ENCODE data around the gene ZNHIT3.
"Not testable (repeated sequence)": the region's sequence is repeated elsewhere in the genome, so short reads cannot be mapped to it uniquely, and the experiment has no call there.

ZNHIT3 gene

GRCh38 chr17:36506249-36506826 is 19.9 kb downstream of the ZNHIT3 start:
- no peaks in the 10 kb centered on the region for H3K79me2 ChIP-seq (ENCODE audit: insufficient read depth, low read length)
- TF ChIP-seq EZH2 (IDR thresholded peaks at IDR 0.05; ENCODE audit: borderline replicate concordance, low read depth, low read length, severe bottlenecking) (no peak), CTCF (IDR thresholded peaks at IDR 0.05; ENCODE audit: borderline replicate concordance, extremely low read depth, low read length, poor library complexity, severe bottlenecking) (no peak)
- no peak overlapping the region for H2AFZ ChIP-seq (ENCODE audit: low read depth, low read length)
- no peaks in the 10 kb centered on the region for H3K27me3 ChIP-seq (ENCODE audit: insufficient read depth, low read length, poor library complexity)
- ATAC-seq (ENCODE audit: insufficient read depth, low read depth) (no peak), DNase-seq (no peak)
- peaks cover 8% of the 10 kb centered on the region; the same call in 1 of the 2 replicates for H4K20me1 ChIP-seq (ENCODE audit: insufficient read depth, low read length)
- H3K27ac ChIP-seq (ENCODE audit: low read length) = no peak overlapping the region
- peaks cover 97% of the 10 kb centered on the region for H3K36me3 ChIP-seq (ENCODE audit: insufficient read depth, low read length)
- no peak overlapping the region for H3K9ac ChIP-seq (ENCODE audit: low read depth, low read length)
- H3K4me2 ChIP-seq (ENCODE audit: insufficient read depth, low read length) = no peak overlapping the region
- no peaks in the 10 kb centered on the region for H3K9me3 ChIP-seq (ENCODE audit: insufficient read depth, low read length, severe bottlenecking)
- no peak overlapping the region for H3K4me3 ChIP-seq (ENCODE audit: low read depth in 1 of 2, low read length in 2 of 2)
- no peaks in the 10 kb centered on the region for H3K4me1 ChIP-seq (ENCODE audit: insufficient read depth, low read length)

GRCh38 chr17:36506831-36507230 is 20.4 kb downstream of the ZNHIT3 start:
- H3K4me3 ChIP-seq (ENCODE audit: low read depth in 1 of 2, low read length in 2 of 2) = no peak overlapping the region
- ATAC-seq (ENCODE audit: insufficient read depth, low read depth) = no peak
- peaks cover 97% of the 10 kb centered on the region for H3K36me3 ChIP-seq (ENCODE audit: insufficient read depth, low read length)
- TF ChIP-seq CTCF (IDR thresholded peaks at IDR 0.05; ENCODE audit: borderline replicate concordance, extremely low read depth, low read length, poor library complexity, severe bottlenecking) = no peak
- TF ChIP-seq EZH2 (IDR thresholded peaks at IDR 0.05; ENCODE audit: borderline replicate concordance, low read depth, low read length, severe bottlenecking) = no peak
- H3K9me3 ChIP-seq (ENCODE audit: insufficient read depth, low read length, severe bottlenecking) = no peaks in the 10 kb centered on the region
- peaks cover 8% of the 10 kb centered on the region; the same call in 1 of the 2 replicates for H4K20me1 ChIP-seq (ENCODE audit: insufficient read depth, low read length)
- no peak overlapping the region for H3K27ac ChIP-seq (ENCODE audit: low read length)
- no peaks in the 10 kb centered on the region for H3K4me1 ChIP-seq (ENCODE audit: insufficient read depth, low read length)
- no peaks in the 10 kb centered on the region for H3K79me2 ChIP-seq (ENCODE audit: insufficient read depth, low read length)
- no peak overlapping the region for H3K9ac ChIP-seq (ENCODE audit: low read depth, low read length)
- DNase-seq = no peak
- H3K4me2 ChIP-seq (ENCODE audit: insufficient read depth, low read length) = no peak overlapping the region
- no peaks in the 10 kb centered on the region for H3K27me3 ChIP-seq (ENCODE audit: insufficient read depth, low read length, poor library complexity)
- no peak overlapping the region for H2AFZ ChIP-seq (ENCODE audit: low read depth, low read length)

- Histone ChIP-seq H2AFZ (ENCODE audit: low read depth, low read length) (no peak overlapping the region), H3K4me3 (ENCODE audit: low read depth in 1 of 2, low read length in 2 of 2) (no peak overlapping the region), H3K79me2 (ENCODE audit: insufficient read depth, low read length) (no peaks in the 10 kb centered on the region), H3K4me2 (ENCODE audit: insufficient read depth, low read length) (no peak overlapping the region), H3K27me3 (ENCODE audit: insufficient read depth, low read length, poor library complexity) (no peaks in the 10 kb centered on the region), H3K4me1 (ENCODE audit: insufficient read depth, low read length) (no peaks in the 10 kb centered on the region), H3K36me3 (ENCODE audit: insufficient read depth, low read length) (peaks cover 96% of the 10 kb centered on the region), H3K9ac (ENCODE audit: low read depth, low read length) (no peak overlapping the region), H3K9me3 (ENCODE audit: insufficient read depth, low read length, severe bottlenecking) (no peaks in the 10 kb centered on the region), H3K27ac (ENCODE audit: low read length) (no peak overlapping the region), H4K20me1 (ENCODE audit: insufficient read depth, low read length) (peaks cover 8% of the 10 kb centered on the region; the same call in 1 of the 2 replicates)
- DNase-seq (no peak), ATAC-seq (ENCODE audit: insufficient read depth, low read depth) (no peak)
- TF ChIP-seq EZH2 (IDR thresholded peaks at IDR 0.05; ENCODE audit: borderline replicate concordance, low read depth, low read length, severe bottlenecking) (no peak), CTCF (IDR thresholded peaks at IDR 0.05; ENCODE audit: borderline replicate concordance, extremely low read depth, low read length, poor library complexity, severe bottlenecking) (no peak)
These were observed 20.8 kb downstream of the ZNHIT3 start for GRCh38 chr17:36507266-36507665.

- H2AFZ ChIP-seq (ENCODE audit: low read depth, low read length); H3K4me2 ChIP-seq (ENCODE audit: insufficient read depth, low read length); ATAC-seq (ENCODE audit: insufficient read depth, low read depth); H3K4me1 ChIP-seq (ENCODE audit: insufficient read depth, low read length); H3K79me2 ChIP-seq (ENCODE audit: insufficient read depth, low read length); H3K9me3 ChIP-seq (ENCODE audit: insufficient read depth, low read length, severe bottlenecking); H3K27ac ChIP-seq (ENCODE audit: low read length); H3K27me3 ChIP-seq (ENCODE audit: insufficient read depth, low read length, poor library complexity); H3K9ac ChIP-seq (ENCODE audit: low read depth, low read length); H3K4me3 ChIP-seq (ENCODE audit: low read depth in 1 of 2, low read length in 2 of 2); DNase-seq: not testable (repeated sequence)
- H3K36me3 ChIP-seq (ENCODE audit: insufficient read depth, low read length) = peaks cover 96% of the 10 kb centered on the region
- H4K20me1 ChIP-seq (ENCODE audit: insufficient read depth, low read length) = peaks cover 13% of the 10 kb centered on the region; the same call in 1 of the 2 replicates
These were observed 22.0 kb downstream of the ZNHIT3 start for GRCh38 chr17:36508439-36508838.

Data from DND-41 (cell line).